Left forelimb (tissue), 1 donor: ENCODE measurements around the gene CCDC74B.
"Not testable (repeated sequence)": the region's sequence is repeated elsewhere in the genome, so short reads cannot be mapped to it uniquely, and the experiment has no call there.

Source experiments
- DNase-seq: peaks from one replicate; pipeline ENCODE4 v3.0.0-alpha.2; 2018; ENCODE audit warnings: low spot score

Gene CCDC74B

GRCh38 chr2:130166611-130167010, 21.7 kb upstream of the CCDC74B start:
- DNase-seq = not testable (repeated sequence)

- no peak for DNase-seq
Measured at GRCh38 chr2:130165293-130166016, 20.5 kb upstream of the CCDC74B start.

- DNase-seq = no peak
Measured at GRCh38 chr2:130162968-130163367, 18.1 kb upstream of the CCDC74B start.

- not testable (repeated sequence) for DNase-seq
Measured at GRCh38 chr2:130162486-130162885, 17.6 kb upstream of the CCDC74B start.

- DNase-seq = not testable (repeated sequence)
Measured at GRCh38 chr2:130160838-130161705, 16.2 kb upstream of the CCDC74B start.

- no peak for DNase-seq
Measured at GRCh38 chr2:130160131-130160530, 15.2 kb upstream of the CCDC74B start.

- DNase-seq = not testable (repeated sequence)
Measured at GRCh38 chr2:130159376-130159775, 14.5 kb upstream of the CCDC74B start.

- no peak for DNase-seq
Measured at GRCh38 chr2:130158631-130159030, 13.7 kb upstream of the CCDC74B start.

- not testable (repeated sequence) for DNase-seq
Measured at GRCh38 chr2:130157825-130158514, 13.1 kb upstream of the CCDC74B start.

GRCh38 chr2:130157354-130157753, 12.4 kb upstream of the CCDC74B start:
- not testable (repeated sequence) for DNase-seq

- no peak for DNase-seq
Measured at GRCh38 chr2:130156624-130157004, 11.7 kb upstream of the CCDC74B start.

GRCh38 chr2:130155956-130156623, 11.2 kb upstream of the CCDC74B start:
- DNase-seq = not testable (repeated sequence)

- DNase-seq = no peak
Measured at GRCh38 chr2:130154773-130155765, 10.2 kb upstream of the CCDC74B start.

- DNase-seq = not testable (repeated sequence)
Measured at GRCh38 chr2:130154423-130154770, 9.5 kb upstream of the CCDC74B start.

GRCh38 chr2:130153721-130154422, 9.0 kb upstream of the CCDC74B start:
- DNase-seq = not testable (repeated sequence)

- no peak for DNase-seq
Measured at GRCh38 chr2:130152816-130153595, 8.1 kb upstream of the CCDC74B start.

GRCh38 chr2:130152136-130152815, 7.4 kb upstream of the CCDC74B start:
- DNase-seq = not testable (repeated sequence)

- DNase-seq = not testable (repeated sequence)
Measured at GRCh38 chr2:130151145-130151512, 6.2 kb upstream of the CCDC74B start.
